Stimulated activated CD4-positive, alpha-beta T cell treated with anti-CD3 and anti-CD28 coated beads, Interleukin-12 subunit alpha, Interleukin-12 subunit beta, amount 100 ng/mL, for 48 hours (primary cell): ENCODE results near the gene UTP14A.
A peak's percentile ranks its signal among the peaks of the same experiment; 100 is the strongest.

ENCODE experiments used
- DNase-seq, 3 donors: peaks; one replicate each; pipeline ENCODE4 v3.0.0-alpha.2; 2020; ENCODE audit warnings: low read depth in 2 of 3, low spot score in 1 of 3

The UTP14A gene

DNA sequence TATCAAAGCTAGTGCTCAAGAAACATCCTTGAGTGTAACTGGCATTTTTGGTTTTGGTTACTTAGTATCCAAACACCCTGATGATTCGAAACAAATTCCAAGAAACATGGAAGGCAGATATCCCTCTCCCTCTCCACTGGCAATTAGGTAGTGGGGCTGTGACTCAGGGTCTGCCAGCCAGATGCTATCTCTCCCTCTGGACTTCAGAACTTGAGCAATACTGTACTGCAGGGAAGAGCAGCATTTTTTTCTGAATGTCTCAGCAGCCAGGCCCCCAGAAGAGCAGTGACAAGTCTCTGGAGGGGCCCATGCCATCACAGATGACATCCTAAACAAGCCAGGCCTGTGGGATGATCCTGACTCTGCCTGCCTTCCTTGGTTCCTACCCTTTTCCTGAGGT, 39.2 kb downstream of the UTP14A start:
- no peak for DNase-seq

DNA sequence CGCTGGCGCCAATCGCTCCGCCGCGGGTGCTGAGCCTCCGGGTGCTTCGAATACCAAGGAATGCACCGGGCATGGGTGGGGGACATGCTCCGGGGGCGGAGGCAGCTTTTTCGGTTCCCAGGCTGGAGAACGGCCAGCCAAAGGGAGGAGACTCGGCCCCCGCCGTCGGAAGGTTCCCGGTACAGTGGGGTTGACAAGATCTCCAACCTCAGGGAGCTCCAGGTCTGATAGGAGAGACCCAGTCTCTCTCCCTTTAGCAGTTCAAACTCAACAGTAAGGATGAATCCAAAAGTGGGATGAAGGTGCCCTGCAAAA, 47.3 kb downstream of the UTP14A start:
- DNase-seq, result no peak

- DNase-seq, result no peak
Measured at GRCh38 chrX:129953881-129954280, 47.9 kb downstream of the UTP14A start.

- DNase-seq, result no peak
Measured at GRCh38 chrX:129954804-129955203, 48.8 kb downstream of the UTP14A start.

DNA sequence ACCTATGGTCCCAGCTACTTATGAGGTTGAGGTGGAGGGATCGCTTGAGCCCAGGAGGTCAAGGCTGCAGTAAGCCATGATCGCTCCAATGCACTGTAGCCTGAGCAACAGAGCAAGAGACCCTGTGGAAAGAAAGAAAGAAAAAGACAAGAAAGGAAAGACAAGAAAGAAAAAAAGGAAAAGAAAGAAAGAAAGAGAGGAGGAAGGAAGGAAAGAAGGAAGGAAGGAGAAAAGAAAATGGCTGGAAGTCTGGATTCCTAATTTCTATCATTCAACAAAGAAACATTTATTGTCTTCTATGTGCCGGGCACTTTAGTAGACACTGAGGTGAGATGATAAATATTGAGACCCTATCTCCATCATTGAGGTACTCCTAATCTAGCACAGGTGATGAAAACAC, 49.7 kb downstream of the UTP14A start:
- DNase-seq, result no peak

- DNase-seq, result no peak
Measured at GRCh38 chrX:129956145-129956544, 50.2 kb downstream of the UTP14A start.

GRCh38 chrX:129956765-129957164, 50.8 kb downstream of the UTP14A start:
- DNase-seq, result no peak

DNA sequence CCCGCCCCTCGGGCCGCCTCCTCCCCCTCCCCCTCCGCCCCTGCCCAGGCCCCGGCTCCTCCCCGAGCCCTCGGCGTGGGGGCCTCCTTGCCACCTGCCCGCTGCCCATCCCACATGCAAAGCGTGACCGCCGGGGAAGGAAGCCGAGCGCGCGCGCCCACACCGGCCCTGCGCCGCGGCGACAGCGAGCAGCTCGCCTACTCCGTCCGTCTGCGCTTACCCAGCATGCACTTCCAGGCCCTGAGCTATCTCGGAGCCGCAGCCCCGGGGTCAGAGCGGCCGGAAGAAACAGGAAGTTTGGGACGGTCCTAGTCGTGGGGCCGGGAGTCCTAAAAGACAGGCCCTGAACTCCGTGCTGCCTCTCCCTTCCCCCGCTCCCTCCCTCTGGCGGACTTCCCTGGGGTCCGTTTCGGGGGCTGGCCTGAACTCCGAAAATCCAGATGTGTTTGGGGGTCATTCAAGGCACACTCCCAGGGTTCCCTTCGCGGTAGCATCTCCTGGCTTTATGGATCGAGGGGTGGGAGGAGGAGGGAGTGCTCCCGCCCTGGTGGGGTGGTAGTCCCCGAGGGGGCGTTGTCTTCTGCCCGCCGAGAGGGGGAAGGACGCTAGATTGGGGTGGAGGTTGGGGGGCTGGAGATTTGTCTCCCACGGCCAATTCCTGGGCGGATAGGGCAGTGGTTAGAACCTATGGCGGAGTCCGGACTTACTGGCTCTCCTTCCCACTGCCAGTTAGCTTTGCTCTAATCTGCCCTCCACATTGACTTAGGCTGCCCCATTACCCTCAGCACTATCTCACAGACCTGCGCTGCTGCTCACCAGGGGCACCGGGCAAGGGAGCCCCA, 51.5 kb downstream of the UTP14A start:
- DNase-seq, result peak in 1 of 3 donors; percentile 39

GRCh38 chrX:129958083-129958465, 52.1 kb downstream of the UTP14A start:
- no peak for DNase-seq

- no peak for DNase-seq
Measured at GRCh38 chrX:129958814-129959492, 53.0 kb downstream of the UTP14A start.

- no peak for DNase-seq
Measured at GRCh38 chrX:129959493-129959832, 53.5 kb downstream of the UTP14A start.

DNA sequence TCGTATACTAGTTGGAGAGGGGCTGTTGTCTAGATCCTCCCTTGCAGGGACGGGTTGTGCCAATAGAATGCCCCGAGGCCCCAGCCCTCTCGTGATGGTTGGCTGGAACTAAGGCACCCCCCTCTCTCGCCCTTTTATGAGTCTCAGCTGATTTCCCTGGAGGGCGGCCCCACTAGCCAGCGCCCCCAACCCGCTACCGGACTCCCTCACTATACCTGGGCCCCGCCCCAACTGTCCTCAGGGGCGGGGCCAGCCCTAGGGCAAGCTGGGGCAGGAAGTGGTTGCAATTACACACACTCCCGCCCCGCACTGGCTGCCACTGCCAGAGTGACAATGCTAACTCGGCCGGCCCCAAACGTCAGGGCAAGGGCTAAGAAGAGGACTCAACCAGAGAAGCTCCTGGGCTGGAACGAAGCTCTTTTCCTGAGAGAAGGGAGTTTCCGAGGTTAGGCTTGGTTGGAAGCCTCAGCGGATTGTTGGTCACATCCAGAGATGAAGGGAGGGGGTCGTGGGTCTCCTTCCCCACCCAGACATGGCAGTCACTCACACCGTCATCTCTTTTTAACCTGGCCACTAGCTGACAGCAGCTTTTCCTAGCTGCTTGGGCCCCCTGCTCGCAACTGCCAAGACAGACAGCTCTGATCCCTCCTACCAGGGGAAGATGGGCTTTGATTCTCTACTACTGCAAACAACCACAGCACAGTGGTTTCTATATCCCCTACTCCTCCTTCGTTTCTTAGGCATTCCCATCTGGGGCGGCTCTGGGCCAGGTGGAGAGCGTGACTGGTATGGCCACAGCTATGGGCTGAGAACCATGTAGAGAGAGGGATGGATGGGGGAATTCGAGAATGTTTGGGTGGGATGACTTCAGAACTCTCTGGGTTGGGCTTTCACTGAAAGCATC, 55.5 kb downstream of the UTP14A start:
- peak; percentile 53 to 61 (median 53) for DNase-seq

DNA sequence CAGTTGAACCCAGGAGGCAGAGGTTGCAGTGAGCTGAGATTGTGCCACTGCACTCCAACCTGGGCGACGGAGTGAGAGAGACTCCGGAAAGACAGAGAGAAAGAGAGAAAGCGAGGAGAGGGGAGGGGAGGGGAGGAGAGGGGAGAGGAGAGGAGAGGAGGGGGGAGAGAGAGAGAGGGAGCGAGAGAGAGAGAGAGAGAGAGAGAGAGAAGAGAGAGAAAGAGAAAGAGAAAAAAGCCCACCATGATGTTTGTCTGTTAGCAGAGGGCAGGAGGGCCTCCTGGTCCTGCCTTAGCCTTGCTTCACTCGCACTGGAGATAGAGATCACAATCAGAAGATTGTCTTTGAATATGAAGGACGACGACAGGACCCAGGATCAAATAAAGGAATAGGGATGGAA, 57.8 kb downstream of the UTP14A start:
- no peak for DNase-seq

DNA sequence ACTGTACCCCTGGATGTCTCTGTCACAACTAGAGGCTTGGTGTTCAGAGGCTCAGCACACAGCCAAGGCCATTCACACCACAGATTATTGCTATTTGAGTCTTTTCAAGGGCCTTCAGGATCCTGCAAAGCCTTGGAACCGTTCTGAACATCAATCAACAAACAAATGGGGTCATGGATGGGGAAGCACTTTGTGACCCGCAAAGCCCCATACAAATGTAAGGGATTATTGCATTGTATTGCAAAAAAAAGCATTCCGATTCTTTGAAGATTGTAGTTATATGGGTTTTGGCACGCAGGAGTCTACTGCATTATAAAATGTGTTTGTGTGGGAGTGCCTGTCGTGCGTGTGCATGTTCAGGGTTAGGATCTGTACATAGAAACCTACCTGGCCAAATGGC, 59.2 kb downstream of the UTP14A start:
- no peak for DNase-seq

DNA sequence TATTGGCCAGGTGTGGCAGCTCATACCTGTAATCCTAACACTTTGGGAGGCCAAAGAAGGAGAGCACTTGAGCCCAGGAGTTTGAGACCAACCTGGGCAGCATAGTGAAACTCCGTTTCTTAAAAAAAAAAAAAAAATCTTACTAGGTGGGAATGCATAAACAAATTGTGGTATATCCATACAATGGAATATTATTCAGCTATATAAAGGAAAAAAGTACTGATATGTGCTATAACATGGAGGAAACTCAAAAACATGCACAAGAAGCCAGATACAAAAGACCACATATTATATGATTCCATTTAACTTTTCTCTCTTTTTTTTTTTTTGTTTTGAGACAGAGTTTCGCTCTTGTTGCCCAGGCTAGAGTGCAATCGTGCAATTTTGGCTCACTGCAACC, 63.0 kb downstream of the UTP14A start:
- DNase-seq, result no peak

GRCh38 chrX:129976441-129976840, 70.5 kb downstream of the UTP14A start:
- no peak for DNase-seq
